ENCODE measurements around the gene VAV1. TPM values are rescaled to one million over a fixed set of nuclear protein-coding genes. Genes with fewer than 3 reads are reported as not detected.

Gene VAV1
- total RNA-seq, 2 donors from 2014 or later, result 111 to 114 TPM

DNA sequence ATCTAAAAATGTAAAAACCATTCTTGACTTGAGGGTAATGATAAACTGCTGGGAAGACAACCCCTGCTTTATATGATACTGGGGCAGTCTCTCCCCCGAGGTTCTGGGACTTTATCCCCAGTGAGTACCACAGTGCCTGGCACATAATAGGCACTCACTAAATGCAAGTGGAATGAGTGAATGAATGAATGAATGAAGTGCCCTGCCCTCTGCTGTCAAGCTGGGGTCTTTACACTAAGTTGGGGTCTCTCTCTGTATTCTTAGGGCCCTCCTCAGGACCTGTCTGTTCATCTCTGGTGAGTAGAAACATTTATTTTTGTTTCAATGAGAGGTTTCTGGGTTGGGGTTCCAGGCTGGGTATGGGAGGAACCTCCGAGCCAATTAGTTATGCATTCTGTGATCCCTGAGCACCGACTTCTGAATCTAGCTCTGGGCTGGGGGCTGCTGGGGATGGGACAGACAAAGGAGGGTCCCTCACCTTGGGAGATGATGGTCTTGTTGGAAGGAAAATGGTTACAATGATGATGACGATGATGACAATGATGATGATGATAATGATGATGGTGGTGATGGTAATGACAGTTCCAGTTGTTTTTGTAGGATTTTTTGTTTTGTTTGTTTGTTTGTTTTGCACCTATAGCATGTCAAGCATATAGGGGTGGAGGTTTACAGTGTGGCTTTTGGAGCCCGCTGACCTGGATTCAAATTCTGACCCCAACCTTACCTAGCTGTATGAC lies 70.5 kb downstream of the VAV1 start:
- H3K9me3 Mint-ChIP-seq, result no peaks in the 10 kb centered on the region
- H3K4me3 Mint-ChIP-seq, result no peak overlapping the region
- no peak for DNase-seq
- H3K27me3 Mint-ChIP-seq (ENCODE audit: low read depth), result no peaks in the 10 kb centered on the region
- peaks cover 6 to 10% of the 10 kb centered on the region in 2 donors for H3K36me3 Mint-ChIP-seq (ENCODE audit: insufficient read depth in 2 of 2)
- H3K27ac Mint-ChIP-seq, result peak overlapping the region; percentile 74
- H3K4me1 Mint-ChIP-seq (ENCODE audit: low read depth), result peaks cover 3% of the 10 kb centered on the region
- no peak for ATAC-seq (replicated peaks in 1 of 2)

DNA sequence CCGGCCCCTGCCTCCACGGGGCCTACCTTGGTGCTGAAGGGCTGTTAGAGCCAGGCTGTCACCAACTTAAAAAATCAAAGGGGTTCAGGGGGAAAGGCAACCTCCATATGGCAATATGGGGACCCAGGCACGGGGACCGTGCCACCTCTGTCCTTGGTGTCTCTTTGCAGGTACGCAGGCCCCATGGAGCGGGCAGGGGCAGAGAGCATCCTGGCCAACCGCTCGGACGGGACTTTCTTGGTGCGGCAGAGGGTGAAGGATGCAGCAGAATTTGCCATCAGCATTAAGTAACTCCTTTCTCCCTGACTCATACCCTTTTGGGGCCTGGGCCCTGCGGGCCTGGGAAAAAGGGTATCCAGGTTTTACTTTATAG lies 75.3 kb downstream of the VAV1 start:
- ATAC-seq (replicated peaks in 1 of 2) (no peak), DNase-seq (no peak)
- Mint-ChIP-seq H3K27ac (no peak overlapping the region), H3K27me3 (ENCODE audit: low read depth) (no peaks in the 10 kb centered on the region), H3K36me3 (ENCODE audit: insufficient read depth in 2 of 2) (peaks cover 4 to 12% of the 10 kb centered on the region in 2 donors), H3K4me1 (ENCODE audit: low read depth) (no peaks in the 10 kb centered on the region), H3K4me3 (no peak overlapping the region), H3K9me3 (no peaks in the 10 kb centered on the region)

DNA sequence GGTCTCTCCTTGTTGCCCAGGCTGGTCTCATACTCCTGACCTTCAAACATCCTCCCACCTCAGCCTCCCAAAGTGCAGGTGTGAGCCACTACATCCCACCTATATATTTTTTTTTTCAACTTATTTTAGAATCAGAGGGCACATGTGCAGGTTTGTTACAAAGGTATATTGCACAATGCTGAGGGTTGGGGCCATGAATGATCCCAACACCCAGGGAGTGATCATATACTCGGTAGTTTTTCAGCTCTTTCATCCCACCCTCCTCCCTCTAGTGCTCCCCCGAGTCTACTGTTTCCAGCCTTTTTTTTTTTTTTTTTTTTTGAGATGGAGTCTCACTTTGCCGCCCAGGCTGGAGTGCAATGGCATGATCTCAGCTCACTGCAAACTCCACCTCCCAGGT lies 76.5 kb downstream of the VAV1 start:
- ATAC-seq (replicated peaks in 1 of 2) (no peak), DNase-seq (no peak)
- Mint-ChIP-seq H3K27me3 (ENCODE audit: low read depth) (no peaks in the 10 kb centered on the region), H3K27ac (no peak overlapping the region), H3K4me3 (no peak overlapping the region), H3K4me1 (ENCODE audit: low read depth) (no peaks in the 10 kb centered on the region), H3K9me3 (no peaks in the 10 kb centered on the region), H3K36me3 (ENCODE audit: insufficient read depth in 2 of 2) (peaks cover 4 to 16% of the 10 kb centered on the region in 2 donors)

DNA sequence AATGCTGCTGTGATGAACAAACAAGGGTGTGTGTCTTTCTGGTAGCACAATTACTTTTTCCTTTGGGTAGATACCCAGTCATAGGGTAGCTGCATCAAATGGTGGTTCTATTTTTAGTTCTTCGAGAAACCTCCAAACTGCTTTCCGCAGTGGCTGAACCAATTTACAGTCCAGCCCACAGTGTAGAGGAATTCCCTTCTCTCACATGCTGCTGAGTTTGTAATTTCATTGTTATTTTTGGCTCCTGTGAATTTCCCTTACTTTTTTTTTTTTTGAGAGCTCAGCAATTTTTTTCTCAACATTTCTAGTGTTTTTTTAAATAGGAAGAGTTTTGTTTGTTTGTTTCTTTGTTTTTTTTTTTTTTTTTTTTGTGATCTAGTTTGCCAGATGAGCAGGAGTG lies 77.4 kb downstream of the VAV1 start:
- ATAC-seq (replicated peaks in 1 of 2) (no peak), DNase-seq (no peak)
- Mint-ChIP-seq H3K4me3 (no peak overlapping the region), H3K36me3 (ENCODE audit: insufficient read depth in 2 of 2) (peaks cover 6 to 18% of the 10 kb centered on the region in 2 donors), H3K4me1 (ENCODE audit: low read depth) (no peaks in the 10 kb centered on the region), H3K27me3 (ENCODE audit: low read depth) (no peaks in the 10 kb centered on the region), H3K27ac (peak overlapping the region; percentile 75), H3K9me3 (no peaks in the 10 kb centered on the region)

DNA sequence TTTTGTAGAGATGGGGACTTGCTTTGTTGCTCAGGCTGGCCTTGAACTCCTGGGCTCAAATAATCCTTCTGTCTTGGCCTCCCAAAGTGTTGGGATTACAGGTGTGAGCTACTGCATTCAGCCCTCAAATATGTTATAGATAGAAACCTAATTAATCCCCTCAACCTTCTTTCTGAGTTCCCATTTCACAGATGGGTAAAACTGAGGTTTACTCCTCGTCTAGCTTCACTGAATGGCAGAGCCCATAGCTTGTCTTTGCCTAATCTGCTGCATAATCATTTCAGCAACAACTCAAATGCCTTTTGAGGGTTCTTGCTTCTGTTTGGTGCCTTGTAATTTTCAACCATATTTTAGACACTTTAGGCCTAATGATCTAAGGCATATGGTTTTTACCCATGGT lies 78.9 kb downstream of the VAV1 start:
- DNase-seq (no peak), ATAC-seq (replicated peaks in 1 of 2) (no peak)
- Mint-ChIP-seq H3K9me3 (no peaks in the 10 kb centered on the region), H3K36me3 (ENCODE audit: insufficient read depth in 2 of 2) (peaks cover 13 to 25% of the 10 kb centered on the region in 2 donors), H3K27me3 (ENCODE audit: low read depth) (no peaks in the 10 kb centered on the region), H3K4me3 (no peak overlapping the region), H3K27ac (no peak overlapping the region), H3K4me1 (ENCODE audit: low read depth) (no peaks in the 10 kb centered on the region)

DNA sequence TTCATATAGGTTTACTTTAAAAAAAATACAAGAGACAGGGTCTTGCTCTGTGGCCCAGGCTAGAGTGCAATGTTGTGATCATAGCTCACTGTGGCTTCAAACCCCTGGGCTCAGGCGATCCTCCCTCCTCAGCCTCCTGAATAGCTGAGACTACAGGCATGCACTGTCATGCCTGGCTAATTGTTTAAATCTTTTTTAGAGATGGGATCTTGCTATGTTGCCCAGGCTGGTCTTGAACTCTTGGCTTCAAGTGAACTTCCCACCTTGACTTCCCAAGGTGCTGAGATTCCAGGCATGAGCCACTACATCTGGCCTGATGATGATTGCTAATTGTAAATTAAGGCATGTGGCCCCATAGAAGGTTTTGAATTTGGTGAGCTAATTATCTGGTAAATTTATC lies 79.5 kb downstream of the VAV1 start:
- Mint-ChIP-seq H3K9me3 (no peaks in the 10 kb centered on the region), H3K36me3 (ENCODE audit: insufficient read depth in 2 of 2) (peaks cover 15 to 27% of the 10 kb centered on the region in 2 donors), H3K4me3 (no peak overlapping the region), H3K4me1 (ENCODE audit: low read depth) (no peaks in the 10 kb centered on the region), H3K27me3 (ENCODE audit: low read depth) (no peaks in the 10 kb centered on the region), H3K27ac (no peak overlapping the region)
- no peak for ATAC-seq (replicated peaks in 1 of 2)
- DNase-seq, result no peak

DNA sequence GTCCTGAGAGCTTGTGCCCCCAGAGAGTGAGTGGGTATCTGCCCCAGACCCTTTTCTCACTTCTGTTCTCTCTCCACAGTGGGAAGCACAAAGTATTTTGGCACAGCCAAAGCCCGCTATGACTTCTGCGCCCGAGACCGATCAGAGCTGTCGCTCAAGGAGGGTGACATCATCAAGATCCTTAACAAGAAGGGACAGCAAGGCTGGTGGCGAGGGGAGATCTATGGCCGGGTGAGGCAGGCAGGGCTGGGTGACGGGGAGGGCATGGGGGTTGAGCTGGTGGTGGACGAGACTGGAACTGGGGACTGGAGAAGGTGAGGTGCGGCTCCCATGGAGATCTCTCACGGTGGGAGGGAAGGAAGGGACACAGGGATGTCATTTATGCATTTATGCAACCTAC lies 81.4 kb downstream of the VAV1 start:
- Mint-ChIP-seq H3K27me3 (ENCODE audit: low read depth) (no peaks in the 10 kb centered on the region), H3K36me3 (ENCODE audit: insufficient read depth in 2 of 2) (peaks cover 18 to 23% of the 10 kb centered on the region in 2 donors), H3K27ac (no peak overlapping the region), H3K9me3 (no peaks in the 10 kb centered on the region), H3K4me3 (no peak overlapping the region), H3K4me1 (ENCODE audit: low read depth) (no peaks in the 10 kb centered on the region)
- DNase-seq (no peak), ATAC-seq (replicated peaks in 1 of 2) (no peak)

DNA sequence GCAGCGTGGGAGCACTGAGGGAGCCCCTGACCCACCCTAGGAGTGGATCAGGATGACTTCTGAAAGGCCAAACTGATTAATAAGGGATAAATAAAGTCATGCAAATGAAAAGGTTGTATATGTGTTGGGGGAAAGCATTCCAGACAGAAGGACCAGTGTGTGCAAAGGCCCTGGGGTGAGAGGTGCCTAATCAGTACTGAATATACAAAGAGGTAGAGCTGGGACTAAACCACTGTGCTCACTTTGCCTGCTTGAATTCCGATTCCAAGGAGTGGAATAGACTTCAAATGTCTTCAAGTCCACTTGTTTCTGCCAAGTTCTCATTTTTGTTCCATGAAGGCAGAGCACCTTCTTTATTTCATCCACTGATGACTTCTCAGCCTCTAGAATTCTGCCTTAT lies 82.2 kb downstream of the VAV1 start:
- Mint-ChIP-seq H3K4me1 (ENCODE audit: low read depth) (no peaks in the 10 kb centered on the region), H3K27me3 (ENCODE audit: low read depth) (no peaks in the 10 kb centered on the region), H3K27ac (no peak overlapping the region), H3K36me3 (ENCODE audit: insufficient read depth in 2 of 2) (peaks cover 15 to 20% of the 10 kb centered on the region in 2 donors), H3K4me3 (no peak overlapping the region), H3K9me3 (no peaks in the 10 kb centered on the region)
- no peak for ATAC-seq (replicated peaks in 1 of 2)
- DNase-seq, result no peak

DNA sequence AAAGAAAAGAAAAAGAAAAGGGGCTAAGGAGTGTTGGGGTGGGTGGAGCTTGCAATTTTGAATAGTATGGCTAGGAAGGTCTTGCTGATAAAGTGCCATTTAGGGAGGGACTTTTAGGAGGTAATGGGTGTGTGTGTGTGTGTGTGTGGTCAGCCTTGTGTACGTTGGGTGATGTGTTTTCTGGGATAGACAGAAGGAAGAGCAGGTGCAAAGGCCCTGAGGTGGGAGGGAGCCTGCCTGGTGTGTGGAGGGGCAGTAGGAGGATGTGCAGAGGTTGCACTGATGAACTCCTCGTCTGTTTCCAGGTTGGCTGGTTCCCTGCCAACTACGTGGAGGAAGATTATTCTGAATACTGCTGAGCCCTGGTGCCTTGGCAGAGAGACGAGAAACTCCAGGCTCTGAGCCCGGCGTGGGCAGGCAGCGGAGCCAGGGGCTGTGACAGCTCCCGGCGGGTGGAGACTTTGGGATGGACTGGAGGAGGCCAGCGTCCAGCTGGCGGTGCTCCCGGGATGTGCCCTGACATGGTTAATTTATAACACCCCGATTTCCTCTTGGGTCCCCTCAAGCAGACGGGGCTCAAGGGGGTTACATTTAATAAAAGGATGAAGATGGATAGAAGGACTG lies 84.4 kb downstream of the VAV1 start:
- Mint-ChIP-seq H3K27me3 (ENCODE audit: low read depth) (no peaks in the 10 kb centered on the region), H3K36me3 (ENCODE audit: insufficient read depth in 2 of 2) (peaks cover 15 to 20% of the 10 kb centered on the region in 2 donors), H3K9me3 (no peaks in the 10 kb centered on the region), H3K4me3 (no peak overlapping the region), H3K4me1 (ENCODE audit: low read depth) (peaks cover 4% of the 10 kb centered on the region), H3K27ac (peak overlapping the region; percentile 11)
- ATAC-seq (replicated peaks in 1 of 2) (no peak), DNase-seq (no peak)

DNA sequence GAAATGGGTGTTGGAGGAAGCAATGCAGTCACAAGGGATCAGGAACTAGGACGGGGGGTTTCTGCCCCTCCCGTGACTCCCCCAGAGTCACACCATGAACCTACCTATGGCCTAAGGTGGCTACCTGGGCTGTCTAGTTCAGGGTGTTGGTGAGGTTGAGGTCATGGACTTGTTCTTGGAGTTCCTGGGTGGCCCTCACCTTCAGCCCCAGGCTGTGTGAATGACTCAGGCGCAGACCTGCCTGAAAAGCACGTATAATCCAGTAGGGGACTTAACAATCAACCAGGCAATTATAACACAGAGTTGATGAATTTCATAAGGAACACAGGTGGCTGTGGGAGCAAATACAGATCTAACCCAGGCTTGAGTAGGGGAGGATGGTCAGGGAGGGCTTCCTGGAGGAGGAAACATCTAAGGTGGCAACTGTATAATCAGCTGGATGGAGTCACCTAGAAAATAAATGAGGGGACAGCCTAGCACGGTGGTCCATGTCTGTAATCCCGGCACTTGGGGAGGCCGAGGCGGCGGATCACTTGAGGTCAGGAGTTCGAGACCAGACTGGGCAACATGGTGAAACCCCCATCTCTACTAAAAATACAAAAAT lies 89.3 kb downstream of the VAV1 start:
- DNase-seq (no peak), ATAC-seq (replicated peaks in 1 of 2) (no peak)
- Mint-ChIP-seq H3K36me3 (ENCODE audit: insufficient read depth in 2 of 2) (peaks cover 0 to 3% of the 10 kb centered on the region in 2 donors), H3K9me3 (no peaks in the 10 kb centered on the region), H3K27me3 (ENCODE audit: low read depth) (no peaks in the 10 kb centered on the region), H3K4me3 (peak overlapping the region; percentile 13 to 44), H3K4me1 (ENCODE audit: low read depth) (peaks cover 28% of the 10 kb centered on the region), H3K27ac (no peak overlapping the region)

DNA sequence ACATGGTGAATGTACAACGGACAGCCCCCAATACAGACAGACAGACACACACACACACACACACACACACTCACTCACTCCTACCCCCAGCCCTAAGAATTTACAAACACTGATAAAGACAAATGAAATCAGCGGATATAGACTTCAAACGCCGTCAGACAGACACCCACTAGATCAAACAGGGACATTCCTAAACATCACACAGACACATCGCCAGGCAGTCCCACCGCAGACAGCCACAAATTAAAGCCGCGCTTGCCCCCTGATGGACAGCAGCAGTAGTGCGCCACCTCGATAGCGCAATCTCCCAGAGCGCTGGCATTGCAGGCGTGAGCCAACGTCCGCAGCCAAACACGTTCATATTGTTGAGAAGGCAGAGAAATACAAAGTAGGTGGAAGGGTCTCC lies 90.2 kb downstream of the VAV1 start:
- DNase-seq (peak; percentile 89 to 92), ATAC-seq (replicated peaks in 1 of 2) (peak; percentile 84 to 85)
- Mint-ChIP-seq H3K36me3 (ENCODE audit: insufficient read depth in 2 of 2) (no peaks in the 10 kb centered on the region), H3K4me1 (ENCODE audit: low read depth) (peaks cover 30% of the 10 kb centered on the region), H3K4me3 (peak overlapping the region; percentile 67 to 85), H3K27me3 (ENCODE audit: low read depth) (no peaks in the 10 kb centered on the region), H3K27ac (peak overlapping the region; percentile 26), H3K9me3 (no peaks in the 10 kb centered on the region)

DNA sequence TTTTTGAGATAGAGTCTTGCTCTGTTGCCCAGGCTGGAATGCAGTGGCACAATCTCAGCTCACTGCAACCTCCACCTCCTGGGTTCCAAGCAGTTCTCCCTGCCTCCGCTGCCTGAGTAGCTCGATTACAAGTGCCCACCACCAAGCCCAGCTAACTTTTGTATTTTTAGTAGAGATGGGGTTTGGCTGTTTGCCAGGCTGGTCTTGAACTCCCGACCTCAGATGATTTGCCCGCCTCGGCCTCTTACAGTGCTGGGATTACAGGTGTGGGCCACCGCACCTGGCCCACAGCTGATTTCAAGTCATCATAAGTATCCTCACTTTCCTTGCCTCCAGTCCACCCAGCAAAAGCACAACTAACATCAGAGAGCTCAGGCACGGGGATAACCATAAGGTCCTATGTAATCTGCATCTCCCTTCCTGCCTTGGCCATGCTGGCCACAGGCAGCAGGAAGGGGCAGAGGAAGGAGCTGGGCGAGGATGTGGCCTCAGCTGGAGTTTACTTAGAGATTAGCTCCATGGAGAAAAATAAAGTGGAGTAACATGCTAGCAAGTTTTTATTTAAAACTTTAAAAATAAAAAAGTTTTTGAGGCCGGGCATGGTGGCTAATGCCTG lies 91.9 kb downstream of the VAV1 start:
- no peaks in the 10 kb centered on the region for H3K9me3 Mint-ChIP-seq
- H3K4me1 Mint-ChIP-seq (ENCODE audit: low read depth), result peaks cover 39% of the 10 kb centered on the region
- H3K4me3 Mint-ChIP-seq, result no peak overlapping the region
- no peaks in the 10 kb centered on the region for H3K27me3 Mint-ChIP-seq (ENCODE audit: low read depth)
- ATAC-seq (replicated peaks in 1 of 2) (no peak), DNase-seq (no peak)
- no peak overlapping the region for H3K27ac Mint-ChIP-seq
- no peaks in the 10 kb centered on the region for H3K36me3 Mint-ChIP-seq (ENCODE audit: insufficient read depth in 2 of 2)

DNA sequence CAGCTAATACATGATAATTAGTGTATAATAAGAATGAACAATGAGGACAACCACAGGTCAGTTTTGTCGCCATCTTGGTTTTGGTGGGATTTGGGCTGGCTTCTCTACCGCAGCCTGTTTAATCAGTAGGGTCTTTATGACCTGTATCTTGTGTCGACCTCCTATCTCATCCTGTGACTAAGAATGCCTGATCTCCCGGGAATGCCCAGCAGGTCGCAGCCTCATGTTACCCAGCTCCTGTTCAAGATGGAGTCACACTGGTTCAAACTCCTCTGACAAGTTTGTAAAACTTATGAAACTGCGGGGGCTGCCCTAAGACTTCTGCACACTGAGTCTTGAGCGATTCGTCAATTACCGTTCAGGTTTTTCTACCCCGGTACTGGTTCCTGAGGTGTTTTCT lies 93.3 kb downstream of the VAV1 start:
- DNase-seq, result no peak
- Mint-ChIP-seq H3K27me3 (ENCODE audit: low read depth) (no peaks in the 10 kb centered on the region), H3K36me3 (ENCODE audit: insufficient read depth in 2 of 2) (no peaks in the 10 kb centered on the region), H3K4me1 (ENCODE audit: low read depth) (peaks cover 39% of the 10 kb centered on the region), H3K9me3 (no peaks in the 10 kb centered on the region), H3K27ac (no peak overlapping the region), H3K4me3 (no peak overlapping the region)
- no peak for ATAC-seq (replicated peaks in 1 of 2)

Measured in activated T-cell treated with anti-CD3 and anti-CD28 coated beads, Interleukin-2, amount 50 U/mL, for 72 hours (primary cell).